ENCODE measurements around the gene SLC9A9.

The SLC9A9 gene

GRCh38 chr3:143380449-143380848, 467.8 kb downstream of the SLC9A9 start:
- Histone ChIP-seq H3K9me3 (ENCODE audit: control insufficient read depth, insufficient read depth, low read length) (no peaks in the 10 kb centered on the region), H3K36me3 (ENCODE audit: insufficient read depth, low read length) (no peaks in the 10 kb centered on the region), H3K4me1 (ENCODE audit: insufficient read depth, low read length) (no peaks in the 10 kb centered on the region), H3K9ac (ENCODE audit: low read depth, low read length) (no peak overlapping the region)

GRCh38 chr3:143375698-143376097, 472.6 kb downstream of the SLC9A9 start:
- Histone ChIP-seq H3K9ac (ENCODE audit: low read depth, low read length) (no peak overlapping the region), H3K9me3 (ENCODE audit: control insufficient read depth, insufficient read depth, low read length) (no peaks in the 10 kb centered on the region), H3K4me1 (ENCODE audit: insufficient read depth, low read length) (no peaks in the 10 kb centered on the region)

GRCh38 chr3:143367171-143367570, 481.1 kb downstream of the SLC9A9 start:
- no peaks in the 10 kb centered on the region for H3K36me3 ChIP-seq (ENCODE audit: insufficient read depth, low read length)
- no peaks in the 10 kb centered on the region for H3K9me3 ChIP-seq (ENCODE audit: control insufficient read depth, insufficient read depth, low read length)
- no peak overlapping the region for H3K9ac ChIP-seq (ENCODE audit: low read depth, low read length)
- H3K4me1 ChIP-seq (ENCODE audit: insufficient read depth, low read length) = no peaks in the 10 kb centered on the region

More at GRCh38 chr3:143375698-143376097, 472.6 kb downstream of the SLC9A9 start:
- no peaks in the 10 kb centered on the region for H3K36me3 ChIP-seq (ENCODE audit: insufficient read depth, low read length)

GRCh38 chr3:143366672-143367071, 481.6 kb downstream of the SLC9A9 start:
- Histone ChIP-seq H3K4me1 (ENCODE audit: insufficient read depth, low read length) (no peaks in the 10 kb centered on the region), H3K36me3 (ENCODE audit: insufficient read depth, low read length) (no peaks in the 10 kb centered on the region), H3K9me3 (ENCODE audit: control insufficient read depth, insufficient read depth, low read length) (no peaks in the 10 kb centered on the region), H3K9ac (ENCODE audit: low read depth, low read length) (no peak overlapping the region)

- Histone ChIP-seq H3K9me3 (ENCODE audit: control insufficient read depth, insufficient read depth, low read length) (no peaks in the 10 kb centered on the region), H3K4me1 (ENCODE audit: insufficient read depth, low read length) (no peaks in the 10 kb centered on the region), H3K36me3 (ENCODE audit: insufficient read depth, low read length) (no peaks in the 10 kb centered on the region), H3K9ac (ENCODE audit: low read depth, low read length) (no peak overlapping the region)
Observed at GRCh38 chr3:143363949-143364348, 484.3 kb downstream of the SLC9A9 start.

- Histone ChIP-seq H3K9me3 (ENCODE audit: control insufficient read depth, insufficient read depth, low read length) (no peaks in the 10 kb centered on the region), H3K4me1 (ENCODE audit: insufficient read depth, low read length) (no peaks in the 10 kb centered on the region), H3K36me3 (ENCODE audit: insufficient read depth, low read length) (no peaks in the 10 kb centered on the region), H3K9ac (ENCODE audit: low read depth, low read length) (no peak overlapping the region)
Observed at GRCh38 chr3:143363276-143363675, 485.0 kb downstream of the SLC9A9 start.

GRCh38 chr3:143362115-143362991, 485.9 kb downstream of the SLC9A9 start:
- no peaks in the 10 kb centered on the region for H3K4me1 ChIP-seq (ENCODE audit: insufficient read depth, low read length)
- no peaks in the 10 kb centered on the region for H3K9me3 ChIP-seq (ENCODE audit: control insufficient read depth, insufficient read depth, low read length)
- no peak overlapping the region for H3K9ac ChIP-seq (ENCODE audit: low read depth, low read length)
- H3K36me3 ChIP-seq (ENCODE audit: insufficient read depth, low read length) = no peaks in the 10 kb centered on the region

GRCh38 chr3:143361589-143361988, 486.7 kb downstream of the SLC9A9 start:
- Histone ChIP-seq H3K36me3 (ENCODE audit: insufficient read depth, low read length) (no peaks in the 10 kb centered on the region), H3K4me1 (ENCODE audit: insufficient read depth, low read length) (no peaks in the 10 kb centered on the region), H3K9ac (ENCODE audit: low read depth, low read length) (no peak overlapping the region), H3K9me3 (ENCODE audit: control insufficient read depth, insufficient read depth, low read length) (no peaks in the 10 kb centered on the region)

GRCh38 chr3:143360244-143360643, 488.0 kb downstream of the SLC9A9 start:
- Histone ChIP-seq H3K36me3 (ENCODE audit: insufficient read depth, low read length) (no peaks in the 10 kb centered on the region), H3K9me3 (ENCODE audit: control insufficient read depth, insufficient read depth, low read length) (no peaks in the 10 kb centered on the region), H3K4me1 (ENCODE audit: insufficient read depth, low read length) (no peaks in the 10 kb centered on the region), H3K9ac (ENCODE audit: low read depth, low read length) (no peak overlapping the region)

GRCh38 chr3:143358793-143359491, 489.3 kb downstream of the SLC9A9 start:
- no peak overlapping the region for H3K9ac ChIP-seq (ENCODE audit: low read depth, low read length)
- H3K4me1 ChIP-seq (ENCODE audit: insufficient read depth, low read length) = no peaks in the 10 kb centered on the region
- H3K36me3 ChIP-seq (ENCODE audit: insufficient read depth, low read length) = no peaks in the 10 kb centered on the region
- H3K9me3 ChIP-seq (ENCODE audit: control insufficient read depth, insufficient read depth, low read length) = no peaks in the 10 kb centered on the region

- no peak overlapping the region for H3K9ac ChIP-seq (ENCODE audit: low read depth, low read length)
- no peaks in the 10 kb centered on the region for H3K4me1 ChIP-seq (ENCODE audit: insufficient read depth, low read length)
- H3K36me3 ChIP-seq (ENCODE audit: insufficient read depth, low read length) = no peaks in the 10 kb centered on the region; the same call in 1 of the 2 replicates
- no peaks in the 10 kb centered on the region for H3K9me3 ChIP-seq (ENCODE audit: control insufficient read depth, insufficient read depth, low read length)
Observed at GRCh38 chr3:143358155-143358792, 490.0 kb downstream of the SLC9A9 start.

GRCh38 chr3:143357700-143358099, 490.6 kb downstream of the SLC9A9 start:
- peaks cover 4% of the 10 kb centered on the region; the same call in 1 of the 2 replicates for H3K4me1 ChIP-seq (ENCODE audit: insufficient read depth, low read length)
- no peaks in the 10 kb centered on the region for H3K9me3 ChIP-seq (ENCODE audit: control insufficient read depth, insufficient read depth, low read length)
- no peak overlapping the region for H3K9ac ChIP-seq (ENCODE audit: low read depth, low read length)
- H3K36me3 ChIP-seq (ENCODE audit: insufficient read depth, low read length) = no peaks in the 10 kb centered on the region; the same call in 1 of the 2 replicates

- Histone ChIP-seq H3K9ac (ENCODE audit: low read depth, low read length) (no peak overlapping the region), H3K4me1 (ENCODE audit: insufficient read depth, low read length) (peaks cover 4% of the 10 kb centered on the region; the same call in 1 of the 2 replicates), H3K36me3 (ENCODE audit: insufficient read depth, low read length) (no peaks in the 10 kb centered on the region; the same call in 1 of the 2 replicates), H3K9me3 (ENCODE audit: control insufficient read depth, insufficient read depth, low read length) (no peaks in the 10 kb centered on the region)
Observed at GRCh38 chr3:143356839-143357238, 491.4 kb downstream of the SLC9A9 start.

GRCh38 chr3:143354342-143354741, 493.9 kb downstream of the SLC9A9 start:
- H3K4me1 ChIP-seq (ENCODE audit: insufficient read depth, low read length) = peaks cover 4% of the 10 kb centered on the region; the same call in 1 of the 2 replicates
- no peaks in the 10 kb centered on the region for H3K9me3 ChIP-seq (ENCODE audit: control insufficient read depth, insufficient read depth, low read length)
- H3K36me3 ChIP-seq (ENCODE audit: insufficient read depth, low read length) = no peaks in the 10 kb centered on the region; the same call in 1 of the 2 replicates
- no peak overlapping the region for H3K9ac ChIP-seq (ENCODE audit: low read depth, low read length)
